Breast epithelium (tissue), 3 donors: ENCODE data around the gene P2RY2.

Experiments used
- POLR2A ChIP-seq: fragments of 450-650 bp; IDR thresholded peaks from one replicate; pipeline ENCODE4 v1.6.1; 2016; ENCODE audit warnings: antibody characterized with exemption, mild to moderate bottlenecking, moderate library complexity
- POLR2AphosphoS5 ChIP-seq, 3 donors: sonication (generic); formaldehyde crosslinking; IDR thresholded peaks; one replicate each; pipeline ENCODE4 v1.6.1; 2017; ENCODE audit warnings: antibody characterized with exemption in 3 of 3
- TF ChIP-seq, protein P1 (sequence below), 3 donors: fragments of 450-650 bp; IDR thresholded peaks; one replicate each; pipeline ENCODE4 v1.5.1; 2016 to 2017; ENCODE audit warnings: antibody characterized with exemption in 3 of 3, mild to moderate bottlenecking in 3 of 3, moderate library complexity in 3 of 3

DNA sequence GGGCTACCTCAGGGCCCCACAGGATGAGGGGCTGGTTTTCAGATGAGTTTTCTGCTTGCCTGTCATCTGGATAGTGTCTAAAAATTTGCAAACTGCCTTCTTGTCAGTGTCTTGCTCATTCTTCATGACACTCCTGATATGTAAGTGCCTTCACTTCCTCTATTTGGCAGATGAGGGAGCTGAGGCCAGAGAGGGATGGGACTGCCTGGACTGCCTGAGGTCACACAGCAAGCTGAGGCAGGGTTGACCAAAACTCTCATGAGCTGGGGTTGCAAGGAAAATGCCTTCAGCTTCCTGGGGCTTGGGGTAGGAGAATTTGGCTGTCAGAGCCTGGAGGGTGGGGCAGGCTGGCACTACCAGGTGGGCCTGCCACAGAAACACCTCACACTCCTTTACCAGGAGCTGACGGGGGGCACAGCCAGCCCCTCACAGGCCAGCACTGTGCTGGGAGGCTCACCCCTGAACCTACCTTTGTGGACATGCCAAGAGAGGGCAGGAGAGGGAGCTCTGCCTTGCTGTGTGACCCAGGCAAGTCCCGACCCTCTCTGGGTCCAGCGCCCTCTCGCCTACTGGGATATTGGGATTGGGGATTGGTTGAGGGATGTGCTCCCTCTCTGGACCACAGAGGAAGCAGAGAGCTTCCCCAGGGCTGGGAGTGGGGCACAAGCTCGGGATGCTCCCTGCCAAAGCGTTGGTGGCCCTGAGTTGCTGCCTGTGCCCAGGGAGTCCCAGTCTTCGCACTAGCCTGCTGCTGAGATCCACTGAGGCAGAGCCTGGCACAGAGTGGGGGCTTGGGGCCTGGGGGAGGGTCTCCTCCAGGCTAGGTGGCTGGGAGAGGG is 52.2 kb downstream of the P2RY2 start:
- TF ChIP-seq, protein P1, sequence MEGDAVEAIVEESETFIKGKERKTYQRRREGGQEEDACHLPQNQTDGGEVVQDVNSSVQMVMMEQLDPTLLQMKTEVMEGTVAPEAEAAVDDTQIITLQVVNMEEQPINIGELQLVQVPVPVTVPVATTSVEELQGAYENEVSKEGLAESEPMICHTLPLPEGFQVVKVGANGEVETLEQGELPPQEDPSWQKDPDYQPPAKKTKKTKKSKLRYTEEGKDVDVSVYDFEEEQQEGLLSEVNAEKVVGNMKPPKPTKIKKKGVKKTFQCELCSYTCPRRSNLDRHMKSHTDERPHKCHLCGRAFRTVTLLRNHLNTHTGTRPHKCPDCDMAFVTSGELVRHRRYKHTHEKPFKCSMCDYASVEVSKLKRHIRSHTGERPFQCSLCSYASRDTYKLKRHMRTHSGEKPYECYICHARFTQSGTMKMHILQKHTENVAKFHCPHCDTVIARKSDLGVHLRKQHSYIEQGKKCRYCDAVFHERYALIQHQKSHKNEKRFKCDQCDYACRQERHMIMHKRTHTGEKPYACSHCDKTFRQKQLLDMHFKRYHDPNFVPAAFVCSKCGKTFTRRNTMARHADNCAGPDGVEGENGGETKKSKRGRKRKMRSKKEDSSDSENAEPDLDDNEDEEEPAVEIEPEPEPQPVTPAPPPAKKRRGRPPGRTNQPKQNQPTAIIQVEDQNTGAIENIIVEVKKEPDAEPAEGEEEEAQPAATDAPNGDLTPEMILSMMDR (IDR thresholded peaks at IDR 0.05): no peak
- TF ChIP-seq POLR2A (no peak), POLR2AphosphoS5 (IDR thresholded peaks at IDR 0.05) (no peak)
